ENCODE data around the gene SOBP.

SOBP gene

DNA sequence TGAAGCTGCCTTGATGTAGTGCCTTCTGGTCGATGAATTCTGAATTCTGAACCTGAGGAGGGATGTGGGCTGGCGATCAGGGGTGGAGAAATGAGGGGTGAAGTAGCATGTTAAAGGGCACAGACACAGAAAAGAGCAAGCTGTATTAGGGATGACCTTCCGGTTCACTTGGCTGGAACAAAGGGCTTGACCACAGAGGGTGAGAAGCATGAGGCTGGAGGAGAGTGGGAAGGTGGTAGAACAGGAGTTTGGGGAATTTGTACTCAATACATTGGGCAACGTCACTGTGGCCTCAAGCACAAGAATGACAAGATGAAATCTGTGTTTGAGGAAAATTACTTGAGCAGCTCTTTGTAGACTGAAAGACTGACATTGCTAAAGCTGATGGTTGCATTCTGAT lies 155.8 kb downstream of the SOBP start:
- no peak overlapping the region for H3K4me3 ChIP-seq (ENCODE audit: low read depth, low read length)
- TF ChIP-seq, protein P1, sequence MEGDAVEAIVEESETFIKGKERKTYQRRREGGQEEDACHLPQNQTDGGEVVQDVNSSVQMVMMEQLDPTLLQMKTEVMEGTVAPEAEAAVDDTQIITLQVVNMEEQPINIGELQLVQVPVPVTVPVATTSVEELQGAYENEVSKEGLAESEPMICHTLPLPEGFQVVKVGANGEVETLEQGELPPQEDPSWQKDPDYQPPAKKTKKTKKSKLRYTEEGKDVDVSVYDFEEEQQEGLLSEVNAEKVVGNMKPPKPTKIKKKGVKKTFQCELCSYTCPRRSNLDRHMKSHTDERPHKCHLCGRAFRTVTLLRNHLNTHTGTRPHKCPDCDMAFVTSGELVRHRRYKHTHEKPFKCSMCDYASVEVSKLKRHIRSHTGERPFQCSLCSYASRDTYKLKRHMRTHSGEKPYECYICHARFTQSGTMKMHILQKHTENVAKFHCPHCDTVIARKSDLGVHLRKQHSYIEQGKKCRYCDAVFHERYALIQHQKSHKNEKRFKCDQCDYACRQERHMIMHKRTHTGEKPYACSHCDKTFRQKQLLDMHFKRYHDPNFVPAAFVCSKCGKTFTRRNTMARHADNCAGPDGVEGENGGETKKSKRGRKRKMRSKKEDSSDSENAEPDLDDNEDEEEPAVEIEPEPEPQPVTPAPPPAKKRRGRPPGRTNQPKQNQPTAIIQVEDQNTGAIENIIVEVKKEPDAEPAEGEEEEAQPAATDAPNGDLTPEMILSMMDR (IDR thresholded peaks at IDR 0.05; ENCODE audit: low read depth, low read length): no peak
- in situ Hi-C loops (cut with HindIII; ENCODE audit: low sequenced_read_pairs): no loop called here
- DNase-seq (ENCODE audit: low read depth, low spot score): no peak

- no peak for DNase-seq (ENCODE audit: low read depth, low spot score)
- in situ Hi-C loops (cut with HindIII; ENCODE audit: low sequenced_read_pairs): no loop called here
- TF ChIP-seq, protein P1 (IDR thresholded peaks at IDR 0.05; ENCODE audit: low read depth, low read length): no peak
- H3K4me3 ChIP-seq (ENCODE audit: low read depth, low read length): no peak overlapping the region
Observed at GRCh38 chr6:107646176-107646575, 156.3 kb downstream of the SOBP start.

GRCh38 chr6:107646776-107647438 lies 157.0 kb downstream of the SOBP start:
- H3K4me3 ChIP-seq (ENCODE audit: low read depth, low read length): no peak overlapping the region
- in situ Hi-C loops (cut with HindIII; ENCODE audit: low sequenced_read_pairs): no loop called here
- TF ChIP-seq, protein P1 (IDR thresholded peaks at IDR 0.05; ENCODE audit: low read depth, low read length): no peak
- DNase-seq (ENCODE audit: low read depth, low spot score): no peak

DNA sequence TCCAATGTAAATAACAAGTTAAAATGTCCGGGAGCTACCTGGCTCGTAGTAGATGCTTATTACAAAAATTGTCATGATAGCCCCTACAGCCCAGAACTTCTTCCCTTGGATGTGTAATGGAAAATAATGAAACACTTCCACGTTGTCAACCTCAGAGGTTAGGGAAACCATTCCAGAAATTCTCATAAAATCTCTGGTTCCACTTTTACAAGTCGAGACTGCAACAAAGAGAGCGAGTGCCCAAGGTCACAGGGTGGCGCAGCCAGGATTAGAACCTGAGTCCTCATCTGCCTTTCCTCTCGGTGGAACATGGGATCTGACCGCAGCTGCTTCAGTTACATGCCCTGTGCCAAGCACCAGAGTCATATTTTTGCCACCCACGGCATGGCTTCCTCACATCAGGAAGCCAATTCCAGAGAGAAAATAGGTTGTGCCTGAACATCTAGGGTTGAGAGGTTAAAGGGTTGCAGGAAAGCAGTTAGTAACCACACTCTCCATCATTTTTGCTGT lies 157.6 kb downstream of the SOBP start:
- DNase-seq (ENCODE audit: low read depth, low spot score): no peak
- TF ChIP-seq, protein P1 (IDR thresholded peaks at IDR 0.05; ENCODE audit: low read depth, low read length): no peak
- H3K4me3 ChIP-seq (ENCODE audit: low read depth, low read length): no peak overlapping the region
- in situ Hi-C loops (cut with HindIII; ENCODE audit: low sequenced_read_pairs): no loop called here

GRCh38 chr6:107648983-107649382 lies 159.1 kb downstream of the SOBP start:
- TF ChIP-seq, protein P1 (IDR thresholded peaks at IDR 0.05; ENCODE audit: low read depth, low read length): no peak
- H3K4me3 ChIP-seq (ENCODE audit: low read depth, low read length): no peak overlapping the region
- no peak for DNase-seq (ENCODE audit: low read depth, low spot score)
- in situ Hi-C loops (cut with HindIII; ENCODE audit: low sequenced_read_pairs): no loop called here

DNA sequence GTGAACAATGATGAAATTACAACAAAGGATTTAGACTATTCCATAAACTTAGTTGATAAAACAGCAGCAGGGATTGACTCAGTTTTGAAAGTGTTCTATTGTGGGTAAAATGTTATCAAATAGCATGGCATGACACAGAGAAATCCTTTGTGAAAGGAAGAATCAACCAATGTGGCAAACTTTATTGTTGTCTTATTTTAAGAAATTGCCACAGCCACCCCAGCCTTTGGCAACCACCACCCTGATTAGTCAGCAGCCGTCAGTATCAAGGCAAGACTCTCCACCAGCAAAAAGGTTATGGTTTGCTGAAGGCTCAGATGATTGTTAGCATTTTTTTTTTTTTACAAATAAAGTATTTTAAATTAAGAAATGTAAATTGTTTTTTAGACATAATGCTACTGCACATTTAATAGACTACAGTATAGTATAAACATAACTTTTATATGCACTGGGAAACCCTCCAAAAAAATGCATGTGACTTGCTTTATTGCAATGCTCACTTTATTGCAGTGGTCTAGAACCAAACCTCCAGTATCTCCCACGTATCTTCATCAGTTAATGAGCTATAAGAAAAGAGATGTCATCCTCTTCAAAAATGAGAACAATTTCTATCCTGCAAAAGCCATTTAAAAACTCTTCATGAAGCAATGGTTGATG lies 162.7 kb downstream of the SOBP start:
- TF ChIP-seq, protein P1 (IDR thresholded peaks at IDR 0.05; ENCODE audit: low read depth, low read length): no peak
- in situ Hi-C loops (cut with HindIII; ENCODE audit: low sequenced_read_pairs): no loop called here
- no peak for DNase-seq (ENCODE audit: low read depth, low spot score)
- H3K4me3 ChIP-seq (ENCODE audit: low read depth, low read length): no peak overlapping the region

Measured in astrocyte of the spinal cord (primary cell).